Stimulated activated CD8-positive, alpha-beta memory T cell treated with anti-CD3 and anti-CD28 coated beads, Interleukin-4, amount 100 ng/mL, for 24 hours (primary cell): ENCODE data around the gene DLG1.

Experiments
- DNase-seq: peaks from one replicate; pipeline ENCODE4 v3.0.0-alpha.2; 2020; ENCODE audit warnings: low read depth

The DLG1 gene

DNA sequence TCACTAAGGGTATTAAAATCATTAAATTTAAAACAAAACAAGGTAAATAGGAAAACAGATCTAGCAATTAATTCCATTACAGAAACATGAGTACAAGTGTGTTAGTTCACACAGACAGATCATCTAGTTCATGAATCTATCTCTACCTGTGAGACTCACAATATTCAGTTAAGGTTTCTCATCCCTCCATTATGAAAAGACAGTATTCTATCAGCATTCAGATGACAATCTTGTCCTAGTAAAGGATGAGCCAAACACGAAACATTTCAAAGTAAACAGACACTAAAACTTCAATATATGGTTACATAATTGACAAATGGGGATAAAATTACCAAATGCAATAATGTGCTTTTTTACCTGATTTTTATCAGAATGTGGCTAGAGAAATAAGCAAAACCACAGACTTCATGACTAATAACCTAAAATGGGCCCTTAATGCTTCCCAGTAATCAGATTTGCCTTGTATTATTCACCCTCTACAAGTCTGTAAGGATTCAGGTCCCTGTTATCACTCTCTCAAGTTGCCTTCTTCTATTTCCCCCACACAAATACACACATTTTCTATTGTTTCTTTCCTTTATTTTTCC is 126.8 kb downstream of the DLG1 start:
- no peak for DNase-seq

GRCh38 chr3:197169028-197169427 is 129.4 kb downstream of the DLG1 start:
- no peak for DNase-seq

GRCh38 chr3:197168606-197169005 is 129.8 kb downstream of the DLG1 start:
- DNase-seq, result no peak

DNA sequence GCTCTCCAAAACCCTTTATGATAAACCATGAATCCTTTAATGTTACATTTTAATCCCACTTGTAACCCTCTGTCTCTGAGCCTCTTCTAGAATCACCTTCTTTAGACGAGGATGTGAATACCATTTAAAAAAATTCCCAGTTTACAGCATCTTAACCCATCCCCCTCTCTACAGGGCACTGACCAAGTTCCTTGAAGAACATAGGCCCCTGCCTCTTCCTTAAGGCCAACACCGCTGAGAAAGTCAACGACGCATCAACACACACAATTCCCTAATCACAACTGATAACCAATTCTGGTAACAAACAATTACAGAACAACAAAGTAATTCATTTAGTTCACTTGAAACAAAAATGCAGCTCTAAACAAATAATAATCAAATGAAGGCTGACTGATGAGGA is 130.3 kb downstream of the DLG1 start:
- DNase-seq, result no peak

DNA sequence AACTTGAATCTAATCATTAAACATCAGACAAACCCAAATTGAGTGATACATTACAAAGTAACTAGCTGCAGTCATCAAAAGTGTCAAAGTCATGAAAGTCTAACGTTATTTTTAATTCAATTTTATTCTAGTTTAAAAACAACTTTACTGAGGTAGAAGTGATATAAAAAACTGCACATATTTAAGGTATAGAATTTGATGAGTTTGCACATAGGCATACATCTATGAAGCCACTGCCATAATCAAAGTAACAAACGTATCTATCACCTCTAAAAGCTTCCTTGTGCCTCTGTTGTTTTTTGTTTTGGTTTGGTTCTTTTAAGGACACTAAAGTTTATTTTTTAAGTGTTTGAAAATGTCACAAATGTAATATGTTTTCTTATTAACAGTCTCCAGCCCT is 130.9 kb downstream of the DLG1 start:
- DNase-seq, result no peak

DNA sequence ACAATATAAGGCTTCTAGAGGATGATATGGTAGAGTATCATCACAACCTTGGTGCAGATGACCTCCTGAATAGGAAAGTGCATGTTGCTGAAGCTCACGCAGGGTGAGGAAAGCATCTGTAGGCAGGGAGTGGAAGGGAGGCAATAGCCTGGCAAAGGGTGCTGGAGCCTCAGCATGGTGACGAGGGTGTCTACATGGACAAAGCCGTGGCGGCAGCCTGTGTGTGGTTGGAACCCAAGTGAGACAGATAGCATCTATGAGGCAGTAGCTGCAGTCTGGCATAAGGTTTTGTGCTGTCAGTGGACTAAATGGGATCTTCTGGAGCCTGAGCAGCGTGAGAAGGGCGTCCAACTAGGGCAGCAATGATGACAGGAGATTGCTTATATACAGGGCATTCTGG is 132.5 kb downstream of the DLG1 start:
- DNase-seq, result no peak

DNA sequence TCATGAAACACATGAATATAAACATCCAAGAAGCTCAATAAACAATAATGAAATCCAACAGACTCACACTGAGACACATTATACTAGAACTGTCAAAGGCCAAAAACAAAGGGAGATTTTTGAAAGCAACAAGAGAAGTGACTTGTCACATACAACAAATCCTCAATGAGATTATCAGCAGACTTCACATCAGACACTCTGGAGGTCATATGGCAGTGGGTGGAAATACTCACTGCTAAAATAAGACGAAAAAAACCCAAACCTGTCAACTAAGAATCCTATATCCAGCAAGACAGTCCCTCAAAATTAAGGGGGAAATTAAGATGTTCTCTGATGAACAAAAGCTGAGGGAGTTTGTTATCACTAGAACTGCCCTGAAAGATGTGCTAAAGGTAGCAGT is 143.4 kb downstream of the DLG1 start:
- no peak for DNase-seq

GRCh38 chr3:197151580-197151979 is 146.8 kb downstream of the DLG1 start:
- DNase-seq, result no peak

DNA sequence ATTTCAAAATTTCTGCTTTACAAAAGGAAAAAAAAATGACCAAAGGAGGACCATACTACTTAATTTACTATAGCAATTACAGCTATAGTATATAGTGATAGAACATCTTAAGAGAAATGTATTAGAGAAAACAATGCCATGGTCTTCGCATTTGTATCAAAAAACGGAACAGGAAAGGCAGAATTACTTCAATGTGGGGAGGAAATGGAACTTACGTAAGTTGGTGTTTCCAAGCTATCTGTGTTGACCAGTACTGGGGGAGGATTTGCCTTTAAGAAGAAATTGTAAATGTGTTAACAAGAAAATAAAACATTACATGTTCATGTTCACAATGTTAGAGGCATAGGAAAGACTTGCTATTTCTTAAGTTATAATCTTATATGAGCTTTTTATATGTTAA is 148.9 kb downstream of the DLG1 start:
- no peak for DNase-seq

- DNase-seq, result no peak
Measured at GRCh38 chr3:197144188-197144587, 154.2 kb downstream of the DLG1 start.

GRCh38 chr3:197139586-197139985 is 158.8 kb downstream of the DLG1 start:
- no peak for DNase-seq

- DNase-seq, result no peak
Measured at GRCh38 chr3:197137751-197138150, 160.7 kb downstream of the DLG1 start.

GRCh38 chr3:197136744-197137143 is 161.7 kb downstream of the DLG1 start:
- DNase-seq, result no peak

DNA sequence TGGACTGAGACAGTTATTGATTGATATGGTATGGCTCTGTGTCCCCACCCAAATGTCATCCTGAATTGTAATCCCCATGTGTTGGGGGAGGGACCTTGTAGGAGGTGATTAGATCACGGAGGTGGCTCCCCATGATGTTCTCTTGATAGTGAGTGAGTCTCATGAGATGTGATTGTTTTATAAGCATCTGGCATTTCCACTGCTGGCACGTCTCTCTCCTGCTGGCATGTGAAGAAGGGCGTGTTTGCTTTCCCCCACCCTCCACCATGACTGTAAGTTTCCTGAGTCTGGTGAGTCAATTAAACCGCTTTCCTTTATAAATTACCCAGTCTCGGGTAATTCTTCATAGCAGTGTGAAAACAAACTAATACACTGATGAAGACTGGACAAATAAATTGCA is 163.2 kb downstream of the DLG1 start:
- no peak for DNase-seq

GRCh38 chr3:197132916-197133530 is 165.4 kb downstream of the DLG1 start:
- no peak for DNase-seq

- no peak for DNase-seq
Measured at GRCh38 chr3:197125636-197126035, 172.8 kb downstream of the DLG1 start.

DNA sequence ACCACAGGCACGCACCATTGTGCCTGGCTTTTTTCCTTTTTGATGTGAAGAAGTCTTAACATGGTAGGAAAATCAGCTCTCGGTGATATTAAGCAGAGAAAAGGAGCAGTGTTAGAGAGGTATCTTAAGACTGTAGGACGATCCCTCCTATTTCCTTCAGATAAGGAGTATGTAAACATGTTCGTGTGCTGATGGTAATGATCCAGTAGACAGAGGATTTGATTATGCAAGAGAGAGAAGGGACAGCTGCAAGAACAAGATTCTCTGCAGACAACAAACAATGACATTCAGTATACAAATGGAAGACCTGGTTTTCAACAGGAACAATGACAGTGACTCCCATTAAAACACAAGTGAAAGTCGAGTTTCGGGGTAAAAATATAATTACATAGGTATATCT is 173.7 kb downstream of the DLG1 start:
- DNase-seq, result no peak

DNA sequence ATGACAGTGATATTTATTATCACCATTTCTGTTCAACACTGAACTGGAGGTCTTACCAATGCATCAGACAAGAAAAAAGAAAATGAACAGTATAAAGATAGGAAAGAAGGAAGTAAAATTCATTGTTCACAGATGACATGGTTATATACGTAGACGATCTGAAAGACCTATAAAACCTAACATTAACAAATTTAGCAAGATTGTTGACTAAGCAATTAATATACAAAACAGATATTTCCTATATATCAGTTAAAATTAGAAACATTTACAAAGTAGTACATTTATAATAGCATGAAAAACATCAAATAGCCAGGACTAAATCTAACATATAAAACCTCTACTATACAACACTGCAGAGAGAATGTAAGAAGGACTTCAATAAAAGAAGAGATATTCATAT is 176.0 kb downstream of the DLG1 start:
- no peak for DNase-seq

DNA sequence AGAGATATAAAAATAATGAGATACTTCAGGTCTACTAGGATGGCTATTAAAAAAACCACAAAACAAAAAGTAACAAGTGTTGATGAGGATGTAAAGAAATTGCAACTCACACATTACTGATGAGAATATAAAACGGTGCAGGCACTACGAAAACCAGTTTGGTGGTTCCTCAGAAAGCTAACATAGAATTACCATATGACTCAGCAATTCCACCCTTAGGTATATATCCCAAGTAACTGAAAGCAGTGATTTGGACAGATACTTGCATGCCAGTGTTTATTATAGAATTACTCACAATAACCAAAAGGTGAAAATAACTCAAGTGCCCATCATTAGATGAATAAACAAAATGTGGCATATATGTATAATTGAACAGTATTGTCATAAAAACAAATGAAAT is 181.3 kb downstream of the DLG1 start:
- DNase-seq, result no peak

DNA sequence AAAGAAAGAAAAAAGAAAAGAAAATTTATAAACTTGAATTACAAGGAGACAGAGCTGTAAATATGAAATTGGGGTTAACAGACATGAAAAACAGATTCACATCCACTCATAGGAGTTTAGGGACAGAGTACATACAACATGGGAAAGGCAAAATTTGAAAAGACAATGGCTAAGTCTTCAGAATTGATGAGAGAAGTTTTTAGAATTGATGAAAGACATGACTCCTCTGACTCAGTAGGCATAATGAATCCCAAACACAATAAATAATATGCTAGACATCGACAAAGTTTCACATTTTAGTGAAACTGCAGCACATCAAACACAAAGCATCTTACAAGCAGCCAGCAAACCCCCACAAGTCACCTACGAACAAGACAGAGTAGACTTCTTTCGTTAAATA is 184.4 kb downstream of the DLG1 start:
- DNase-seq, result no peak

- no peak for DNase-seq
Measured at GRCh38 chr3:197111685-197112084, 186.7 kb downstream of the DLG1 start.

- DNase-seq, result no peak
Measured at GRCh38 chr3:197105786-197106185, 192.6 kb downstream of the DLG1 start.

GRCh38 chr3:197104738-197105137 is 193.7 kb downstream of the DLG1 start:
- DNase-seq, result no peak

DNA sequence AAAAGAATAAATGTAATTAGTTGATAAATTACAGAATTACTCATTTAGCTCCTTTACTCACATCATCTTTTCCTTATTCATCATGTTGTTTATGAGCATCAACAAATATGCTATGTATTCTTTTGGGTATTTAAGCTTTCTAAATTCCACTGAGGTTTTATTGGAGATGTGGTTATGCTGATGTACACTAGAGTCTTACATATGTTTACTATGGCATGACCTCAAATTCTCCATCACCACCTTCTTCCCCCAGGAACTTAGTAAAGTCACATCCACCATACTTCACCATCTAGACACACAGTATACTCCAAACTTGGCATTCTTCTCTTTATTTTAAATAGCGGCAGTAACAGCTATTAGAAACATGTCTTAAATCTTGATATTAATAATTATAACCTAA is 194.6 kb downstream of the DLG1 start:
- no peak for DNase-seq
